ENCODE measurements around the gene STK4. TPM values are rescaled to one million over a fixed set of nuclear protein-coding genes. Genes with fewer than 3 reads are reported as not detected.

STK4 gene
- total RNA-seq, 5 donors from 2014 or later (not counting 1 experiment from before 2014, with no cell fraction given) = 244 to 315 (median 271) TPM

DNA sequence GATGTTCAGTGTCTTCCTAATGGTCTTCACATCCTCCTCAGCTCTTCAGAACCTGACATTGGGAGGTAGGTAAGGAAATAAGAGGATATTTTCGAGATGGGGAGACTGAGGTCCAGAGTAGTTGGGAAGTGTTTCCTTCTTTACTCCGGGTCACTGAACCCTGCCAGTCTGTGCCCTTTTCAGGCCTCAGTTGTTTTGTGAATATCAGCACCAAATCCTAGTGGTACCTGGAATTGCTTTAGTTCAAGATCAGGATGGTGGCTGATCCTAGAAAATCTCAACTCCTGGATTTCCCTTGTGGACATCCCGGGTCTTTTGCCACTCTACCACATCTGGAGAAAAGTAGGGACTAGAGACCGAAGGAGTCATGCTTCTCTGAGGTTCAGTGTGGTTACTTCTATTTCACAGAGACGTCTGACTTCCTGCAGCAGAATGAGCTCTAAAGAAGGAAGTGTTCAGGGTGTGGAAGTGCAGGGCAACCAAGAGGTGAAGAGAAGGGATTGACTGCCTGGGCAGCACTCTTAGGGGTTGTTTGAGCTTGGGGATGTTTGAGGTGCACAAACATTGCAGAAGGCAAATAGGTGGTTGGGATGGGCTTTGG is 995 bp downstream of the STK4 start:
- H3K36me3 Mint-ChIP-seq = peaks cover 15% of the 10 kb centered on the region
- peaks cover 38 to 68% (median 59%) of the 10 kb centered on the region in 3 donors for H3K4me1 Mint-ChIP-seq
- POLR2A ChIA-PET = interaction anchor here (0.6 to 1.9 kb wide), 9 partner anchors 11 to 396 kb away, joined by 3 to 25 read pairs (median 3); partner anchors contain the start of gene SYS1 (in 1 of the 2)
- CTCF ChIA-PET = interaction anchor here (0.6 to 1.6 kb wide), 8 partner anchors 8 to 75 kb away, joined by 3 to 17 read pairs (median 4); no protein-coding TSS in a partner anchor
- Histone ChIP-seq H3K4me3 (ENCODE audit: control insufficient read depth in 1 of 2, extremely low read depth in 1 of 2, low read length in 1 of 2) (peak overlapping the region; percentile 95 to 98), H3K4me1 (ENCODE audit: control insufficient read depth in 1 of 2, extremely low read depth in 1 of 2, insufficient read depth in 2 of 2, low read length in 2 of 2) (peaks cover 18% of the 10 kb centered on the region in 2 experiments), H3K36me3 (ENCODE audit: control insufficient read depth in 2 of 2, extremely low read depth in 1 of 2, insufficient read depth in 1 of 2, low read length in 1 of 2) (peaks cover 0 to under 1% of the 10 kb centered on the region in 2 donors), H3K27ac (ENCODE audit: low read length) (peak overlapping the region; percentile 84), H3K9me3 (no peaks in the 10 kb centered on the region), H3K27me3 (replicated peaks in 1 of 2; ENCODE audit: control insufficient read depth in 2 of 2, extremely low read depth in 1 of 2, insufficient read depth in 2 of 2, low read length in 1 of 2) (no peaks in the 10 kb centered on the region)
- H3K27me3 Mint-ChIP-seq = no peaks in the 10 kb centered on the region
- H3K27ac Mint-ChIP-seq = peak overlapping the region; percentile 93 to 96
- ATAC-seq (replicated peaks in 1 of 4) (peak; percentile 41 to 56 (median 46)), DNase-seq (peak in 24 of 35 experiments; percentile 17 to 72 (median 40))
- H3K4me3 Mint-ChIP-seq = peak overlapping the region; percentile 86 to 99 (median 98)
- WGBS (ENCODE audit: insufficient coverage) = 0% methylated on average over 2 of the region's 5 CpGs
- no peaks in the 10 kb centered on the region for H3K9me3 Mint-ChIP-seq

DNA sequence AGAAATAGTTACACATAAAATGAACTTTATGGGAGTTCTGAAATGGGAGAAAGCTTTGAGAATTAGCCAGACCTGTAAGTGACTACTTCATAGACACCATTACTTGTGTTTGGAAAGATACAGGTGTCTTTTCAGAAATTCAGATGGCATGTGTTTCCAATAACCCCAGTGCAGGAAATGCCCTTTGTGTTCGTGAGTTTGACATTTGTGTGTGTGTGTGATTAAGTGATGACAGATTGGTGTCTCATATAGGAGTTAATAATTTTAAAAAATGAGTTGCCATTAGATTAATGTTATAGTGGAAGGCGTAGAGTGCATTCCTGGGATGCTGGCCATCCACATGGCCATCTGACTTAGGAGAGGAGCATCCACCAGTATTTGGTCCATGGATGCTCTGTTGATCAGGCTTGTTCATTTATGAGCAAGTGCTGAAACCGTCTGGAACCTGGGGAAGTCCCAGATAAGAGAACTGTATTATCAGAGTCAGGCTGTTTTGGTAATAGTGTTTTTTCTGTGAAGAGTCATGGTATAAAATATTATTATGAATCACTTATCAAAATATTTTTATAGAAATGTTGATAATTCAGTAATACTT is 3.1 kb downstream of the STK4 start:
- Histone ChIP-seq H3K27ac (ENCODE audit: low read length) (peak overlapping the region; percentile 84), H3K4me3 (ENCODE audit: control insufficient read depth in 1 of 2, extremely low read depth in 1 of 2, low read length in 1 of 2) (peak overlapping the region; percentile 95 to 98), H3K27me3 (replicated peaks in 1 of 2; ENCODE audit: control insufficient read depth in 2 of 2, extremely low read depth in 1 of 2, insufficient read depth in 2 of 2, low read length in 1 of 2) (no peaks in the 10 kb centered on the region), H3K4me1 (ENCODE audit: control insufficient read depth in 1 of 2, extremely low read depth in 1 of 2, insufficient read depth in 2 of 2, low read length in 2 of 2) (peaks cover 18 to 34% of the 10 kb centered on the region in 2 experiments), H3K9me3 (no peaks in the 10 kb centered on the region), H3K36me3 (ENCODE audit: control insufficient read depth in 2 of 2, extremely low read depth in 1 of 2, insufficient read depth in 1 of 2, low read length in 1 of 2) (peaks cover under 1 to 20% of the 10 kb centered on the region in 2 donors)
- peaks cover 53 to 82% (median 65%) of the 10 kb centered on the region in 3 donors for H3K4me1 Mint-ChIP-seq
- H3K4me3 Mint-ChIP-seq = peak overlapping the region; percentile 86 to 99 (median 98)
- H3K36me3 Mint-ChIP-seq = peaks cover 32% of the 10 kb centered on the region
- H3K9me3 Mint-ChIP-seq = no peaks in the 10 kb centered on the region
- CTCF ChIA-PET = no interaction called here
- H3K27me3 Mint-ChIP-seq = no peaks in the 10 kb centered on the region
- DNase-seq = peak in 5 of 35 experiments; percentile 13 to 65 (median 22)
- POLR2A ChIA-PET = interaction anchor here (0.5 to 1.0 kb wide), 3 partner anchors 9 to 10 kb away, joined by 3 to 8 read pairs (median 4); no protein-coding TSS in a partner anchor
- WGBS (ENCODE audit: insufficient coverage) = 25% methylated on average over 2 of the region's 3 CpGs
- ATAC-seq (replicated peaks in 1 of 4) = peak in 1 of 4 experiments; percentile 17
- peak overlapping the region; percentile 93 to 96 for H3K27ac Mint-ChIP-seq

DNA sequence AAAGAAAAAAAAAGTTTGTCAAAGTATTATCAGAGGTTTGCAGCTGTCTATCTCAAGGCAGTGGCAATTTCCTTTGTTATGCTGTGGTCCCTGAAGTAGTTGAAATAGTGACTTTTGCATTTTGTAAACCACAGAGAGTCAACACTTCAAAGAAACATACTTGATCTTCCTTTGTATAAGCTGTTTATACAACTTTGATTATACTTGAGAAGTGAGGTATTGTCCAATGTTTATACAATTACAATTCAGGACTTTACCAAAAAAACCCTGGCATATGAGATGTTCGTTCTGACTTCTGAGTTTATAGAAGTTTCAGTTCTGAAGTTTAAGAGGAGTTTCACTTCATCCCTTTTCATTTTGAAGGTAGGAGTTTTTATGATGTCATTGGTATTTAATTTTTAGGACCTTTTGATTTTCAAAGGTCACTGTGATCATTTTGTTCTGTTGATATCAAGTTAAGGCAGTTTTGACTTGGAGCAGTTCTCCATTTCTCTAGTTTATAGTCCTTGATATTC is 4.0 kb downstream of the STK4 start:
- peak overlapping the region; percentile 84 for H3K27ac ChIP-seq (ENCODE audit: low read length)
- peak in 1 of 35 experiments; percentile 65 for DNase-seq
- POLR2A ChIA-PET = interaction anchor here (0.6 to 2.4 kb wide), 7 partner anchors 9 to 28 kb away, joined by 3 to 12 read pairs (median 5); partner anchors contain the start of gene TOMM34 (in 1 of the 2)
- WGBS (ENCODE audit: insufficient coverage) = no CpG with 5 or more reads among the region's 1 CpG
- H3K4me3 ChIP-seq (ENCODE audit: control insufficient read depth in 1 of 2, extremely low read depth in 1 of 2, low read length in 1 of 2) = peak overlapping the region; percentile 44 to 95
- H3K36me3 Mint-ChIP-seq = peaks cover 41% of the 10 kb centered on the region
- CTCF ChIA-PET = interaction anchor here (0.6 to 2.0 kb wide), 5 partner anchors 9 to 82 kb away, joined by 3 to 10 read pairs (median 6); partner anchors contain the start of gene TOMM34 (in 1 of the 2)
- H3K27ac Mint-ChIP-seq = peak overlapping the region; percentile 91 to 94
- H3K27me3 ChIP-seq (replicated peaks in 1 of 2; ENCODE audit: control insufficient read depth in 2 of 2, extremely low read depth in 1 of 2, insufficient read depth in 2 of 2, low read length in 1 of 2) = no peaks in the 10 kb centered on the region
- no peaks in the 10 kb centered on the region for H3K9me3 Mint-ChIP-seq
- peaks cover 8 to 29% of the 10 kb centered on the region in 2 donors for H3K36me3 ChIP-seq (ENCODE audit: control insufficient read depth in 2 of 2, extremely low read depth in 1 of 2, insufficient read depth in 1 of 2, low read length in 1 of 2)
- H3K4me1 Mint-ChIP-seq = peaks cover 60 to 88% (median 72%) of the 10 kb centered on the region in 3 donors
- H3K27me3 Mint-ChIP-seq = no peaks in the 10 kb centered on the region
- peaks cover 16 to 40% of the 10 kb centered on the region in 2 experiments for H3K4me1 ChIP-seq (ENCODE audit: control insufficient read depth in 1 of 2, extremely low read depth in 1 of 2, insufficient read depth in 2 of 2, low read length in 2 of 2)
- ATAC-seq (replicated peaks in 1 of 4) = no peak
- no peaks in the 10 kb centered on the region for H3K9me3 ChIP-seq
- H3K4me3 Mint-ChIP-seq = peak overlapping the region; percentile 86 to 99 (median 98)

DNA sequence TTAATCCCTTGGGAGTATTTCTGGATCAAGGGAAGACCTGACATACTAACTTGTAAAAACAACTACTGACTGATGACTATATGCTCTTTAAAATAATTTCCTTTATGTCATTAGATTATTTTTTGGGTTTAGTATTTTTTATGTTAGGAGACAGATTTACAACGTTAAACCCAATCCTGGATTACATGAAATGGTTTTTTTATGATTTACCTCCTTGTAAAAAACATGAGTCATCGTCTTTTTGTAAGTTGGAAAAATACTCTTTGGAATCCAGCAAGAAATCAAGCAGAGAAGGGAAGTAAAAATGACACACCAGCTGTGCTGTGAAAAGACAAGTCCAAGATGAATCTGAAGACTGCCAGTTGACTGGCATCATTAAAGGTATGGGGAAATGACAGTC is 6.7 kb downstream of the STK4 start:
- Mint-ChIP-seq H3K36me3 (peaks cover 55% of the 10 kb centered on the region), H3K27me3 (no peaks in the 10 kb centered on the region), H3K4me3 (peak overlapping the region; percentile 53 to 67 (median 55)), H3K27ac (peak overlapping the region; percentile 82 to 89), H3K4me1 (peaks cover 78 to 95% (median 89%) of the 10 kb centered on the region in 3 donors), H3K9me3 (peaks cover 0 to 7% (median 0%) of the 10 kb centered on the region in 3 donors)
- CTCF ChIA-PET = no interaction called here
- Histone ChIP-seq H3K4me1 (ENCODE audit: control insufficient read depth in 1 of 2, extremely low read depth in 1 of 2, insufficient read depth in 2 of 2, low read length in 2 of 2) (peaks cover 16 to 59% of the 10 kb centered on the region in 2 experiments), H3K27ac (ENCODE audit: low read length) (peak overlapping the region; percentile 10), H3K9me3 (no peaks in the 10 kb centered on the region), H3K36me3 (ENCODE audit: control insufficient read depth in 2 of 2, extremely low read depth in 1 of 2, insufficient read depth in 1 of 2, low read length in 1 of 2) (peaks cover 8 to 47% of the 10 kb centered on the region in 2 donors), H3K4me3 (ENCODE audit: control insufficient read depth in 1 of 2, extremely low read depth in 1 of 2, low read length in 1 of 2) (no peak overlapping the region), H3K27me3 (replicated peaks in 1 of 2; ENCODE audit: control insufficient read depth in 2 of 2, extremely low read depth in 1 of 2, insufficient read depth in 2 of 2, low read length in 1 of 2) (no peaks in the 10 kb centered on the region)
- no CpG with 5 or more reads among the region's 2 CpGs for WGBS (ENCODE audit: insufficient coverage)
- POLR2A ChIA-PET = no interaction called here
- ATAC-seq (replicated peaks in 1 of 4) = no peak
- DNase-seq = no peak

DNA sequence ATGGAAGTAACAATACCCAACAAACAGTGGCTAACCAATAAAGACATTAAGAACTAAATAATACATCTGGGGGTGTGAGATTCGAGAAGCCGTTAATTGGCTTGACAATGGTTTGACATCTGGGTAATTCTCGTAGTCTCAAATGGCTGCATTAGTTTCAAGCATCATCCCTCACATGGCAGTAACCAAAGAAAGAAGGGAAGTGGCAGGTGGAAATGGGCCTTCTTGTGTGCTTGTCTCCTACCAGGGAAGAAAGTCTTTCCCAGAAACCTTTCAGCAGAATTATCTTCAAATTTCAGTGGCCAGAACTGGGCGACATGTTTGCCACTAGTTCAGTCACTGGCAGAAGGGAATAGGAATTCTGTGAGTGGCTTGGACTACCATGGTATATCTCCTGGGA is 10.4 kb downstream of the STK4 start:
- Mint-ChIP-seq H3K4me1 (peaks cover 87 to 96% (median 92%) of the 10 kb centered on the region in 3 donors), H3K27me3 (no peaks in the 10 kb centered on the region), H3K27ac (peak overlapping the region; percentile 93 to 98), H3K36me3 (peaks cover 65% of the 10 kb centered on the region), H3K4me3 (peak overlapping the region in 1 of 3 donors; percentile 84), H3K9me3 (peaks cover 0 to 7% (median 0%) of the 10 kb centered on the region in 3 donors)
- no CpG with 5 or more reads among the region's 4 CpGs for WGBS (ENCODE audit: insufficient coverage)
- CTCF ChIA-PET = no interaction called here
- ATAC-seq (replicated peaks in 1 of 4) = no peak
- Histone ChIP-seq H3K4me3 (ENCODE audit: control insufficient read depth in 1 of 2, extremely low read depth in 1 of 2, low read length in 1 of 2) (no peak overlapping the region), H3K27ac (ENCODE audit: low read length) (peak overlapping the region; percentile 91), H3K27me3 (replicated peaks in 1 of 2; ENCODE audit: control insufficient read depth in 2 of 2, extremely low read depth in 1 of 2, insufficient read depth in 2 of 2, low read length in 1 of 2) (no peaks in the 10 kb centered on the region), H3K36me3 (ENCODE audit: control insufficient read depth in 2 of 2, extremely low read depth in 1 of 2, insufficient read depth in 1 of 2, low read length in 1 of 2) (peaks cover 8 to 69% of the 10 kb centered on the region in 2 donors), H3K9me3 (no peaks in the 10 kb centered on the region), H3K4me1 (ENCODE audit: control insufficient read depth in 1 of 2, extremely low read depth in 1 of 2, insufficient read depth in 2 of 2, low read length in 2 of 2) (peaks cover 37 to 78% of the 10 kb centered on the region in 2 experiments)
- POLR2A ChIA-PET = no interaction called here
- DNase-seq = no peak
